Effector memory CD4-positive, alpha-beta T cell (primary cell): Measurements from ENCODE around the gene GPR3.
"Not testable (repeated sequence)": the region's sequence is repeated elsewhere in the genome, so short reads cannot be mapped to it uniquely, and the experiment has no call there.

Source experiments
- DNase-seq, 3 donors: peaks; one replicate each; pipeline ENCODE4 v3.0.0-alpha.2; 2020
- H3K27ac ChIP-seq: 2 replicates; pipeline ENCODE4 v1.7.0; 2013; ENCODE audit warnings: mild to moderate bottlenecking, low read length, moderate library complexity; ENCODE audit not compliant: insufficient read depth, poor library complexity, severe bottlenecking
- H3K27me3 ChIP-seq: replicated peaks from 2 replicates; pipeline ENCODE4 v1.7.0; 2013; ENCODE audit warnings: mild to moderate bottlenecking, low read length; ENCODE audit not compliant: insufficient read depth, control insufficient read depth, poor library complexity, severe bottlenecking
- H3K36me3 ChIP-seq: 2 replicates; pipeline ENCODE4 v1.7.0; 2013; ENCODE audit warnings: mild to moderate bottlenecking, low read length, moderate library complexity; ENCODE audit not compliant: control insufficient read depth, insufficient read depth
- H3K4me1 ChIP-seq: 2 replicates; pipeline ENCODE4 v1.7.0; 2013; ENCODE audit warnings: low read length, mild to moderate bottlenecking; ENCODE audit not compliant: control insufficient read depth, insufficient read depth, poor library complexity, severe bottlenecking
- H3K4me3 ChIP-seq: 2 replicates; pipeline ENCODE4 v1.7.0; 2013; ENCODE audit warnings: low read length, low read depth, mild to moderate bottlenecking; ENCODE audit not compliant: insufficient read depth, poor library complexity, severe bottlenecking
- H3K9me3 ChIP-seq: 2 replicates; pipeline ENCODE4 v1.7.0; 2013; ENCODE audit warnings: mild to moderate bottlenecking, low read length, moderate library complexity; ENCODE audit not compliant: control insufficient read depth

Gene GPR3

GRCh38 chr1:27427816-27428315, 35.4 kb downstream of the GPR3 start:
- H3K27ac ChIP-seq, result no peak overlapping the region
- H3K9me3 ChIP-seq, result no peaks in the 10 kb centered on the region
- no peak for DNase-seq
- H3K4me3 ChIP-seq, result no peak overlapping the region
- H3K4me1 ChIP-seq, result peaks cover 40% of the 10 kb centered on the region
- H3K36me3 ChIP-seq, result peaks cover 10% of the 10 kb centered on the region
- H3K27me3 ChIP-seq, result no peaks in the 10 kb centered on the region

- Histone ChIP-seq H3K36me3 (peaks cover 10% of the 10 kb centered on the region), H3K27me3 (no peaks in the 10 kb centered on the region), H3K9me3 (no peaks in the 10 kb centered on the region), H3K27ac (peak overlapping the region; percentile 55), H3K4me1 (peaks cover 40% of the 10 kb centered on the region), H3K4me3 (peak overlapping the region; percentile 20)
- DNase-seq, result no peak
These were observed 36.0 kb downstream of the GPR3 start for GRCh38 chr1:27428316-27429028.

GRCh38 chr1:27429029-27429425, 36.6 kb downstream of the GPR3 start:
- no peak for DNase-seq
- H3K4me3 ChIP-seq, result peak overlapping the region; percentile 29
- H3K4me1 ChIP-seq, result peaks cover 41% of the 10 kb centered on the region
- H3K9me3 ChIP-seq, result no peaks in the 10 kb centered on the region
- peak overlapping the region; percentile 55 for H3K27ac ChIP-seq
- H3K36me3 ChIP-seq, result peaks cover 10% of the 10 kb centered on the region
- no peaks in the 10 kb centered on the region for H3K27me3 ChIP-seq

- Histone ChIP-seq H3K36me3 (peaks cover 8% of the 10 kb centered on the region), H3K4me1 (peaks cover 54% of the 10 kb centered on the region), H3K4me3 (peak overlapping the region; percentile 4), H3K27me3 (no peaks in the 10 kb centered on the region), H3K9me3 (no peaks in the 10 kb centered on the region), H3K27ac (peak overlapping the region; percentile 54)
- peak in 1 of 3 donors; percentile 14 for DNase-seq
These were observed 38.6 kb downstream of the GPR3 start for GRCh38 chr1:27430903-27431600.

- DNase-seq, result no peak
- no peak overlapping the region for H3K4me3 ChIP-seq
- H3K4me1 ChIP-seq, result peaks cover 58% of the 10 kb centered on the region
- H3K9me3 ChIP-seq, result no peaks in the 10 kb centered on the region
- no peaks in the 10 kb centered on the region for H3K27me3 ChIP-seq
- peaks cover 4% of the 10 kb centered on the region for H3K36me3 ChIP-seq
- peak overlapping the region; percentile 54 for H3K27ac ChIP-seq
These were observed 39.1 kb downstream of the GPR3 start for GRCh38 chr1:27431601-27431940.

- peak overlapping the region; percentile 16 for H3K27ac ChIP-seq
- H3K27me3 ChIP-seq, H3K36me3 ChIP-seq, DNase-seq, H3K9me3 ChIP-seq, H3K4me3 ChIP-seq: not testable (repeated sequence)
- peaks cover 66% of the 10 kb centered on the region for H3K4me1 ChIP-seq
These were observed 40.3 kb downstream of the GPR3 start for GRCh38 chr1:27432725-27433124.

GRCh38 chr1:27433706-27434105, 41.3 kb downstream of the GPR3 start:
- Histone ChIP-seq H3K36me3 (no peaks in the 10 kb centered on the region), H3K9me3 (no peaks in the 10 kb centered on the region), H3K4me3 (no peak overlapping the region), H3K27ac (no peak overlapping the region), H3K27me3 (no peaks in the 10 kb centered on the region), H3K4me1 (peaks cover 68% of the 10 kb centered on the region)
- no peak for DNase-seq

GRCh38 chr1:27435566-27436203, 43.3 kb downstream of the GPR3 start:
- H3K4me3 ChIP-seq, result peak overlapping the region; percentile 11
- H3K9me3 ChIP-seq, result no peaks in the 10 kb centered on the region
- peak overlapping the region; percentile 51 for H3K27ac ChIP-seq
- no peaks in the 10 kb centered on the region for H3K27me3 ChIP-seq
- DNase-seq, result no peak
- H3K4me1 ChIP-seq, result peaks cover 55% of the 10 kb centered on the region
- H3K36me3 ChIP-seq, result no peaks in the 10 kb centered on the region

DNA sequence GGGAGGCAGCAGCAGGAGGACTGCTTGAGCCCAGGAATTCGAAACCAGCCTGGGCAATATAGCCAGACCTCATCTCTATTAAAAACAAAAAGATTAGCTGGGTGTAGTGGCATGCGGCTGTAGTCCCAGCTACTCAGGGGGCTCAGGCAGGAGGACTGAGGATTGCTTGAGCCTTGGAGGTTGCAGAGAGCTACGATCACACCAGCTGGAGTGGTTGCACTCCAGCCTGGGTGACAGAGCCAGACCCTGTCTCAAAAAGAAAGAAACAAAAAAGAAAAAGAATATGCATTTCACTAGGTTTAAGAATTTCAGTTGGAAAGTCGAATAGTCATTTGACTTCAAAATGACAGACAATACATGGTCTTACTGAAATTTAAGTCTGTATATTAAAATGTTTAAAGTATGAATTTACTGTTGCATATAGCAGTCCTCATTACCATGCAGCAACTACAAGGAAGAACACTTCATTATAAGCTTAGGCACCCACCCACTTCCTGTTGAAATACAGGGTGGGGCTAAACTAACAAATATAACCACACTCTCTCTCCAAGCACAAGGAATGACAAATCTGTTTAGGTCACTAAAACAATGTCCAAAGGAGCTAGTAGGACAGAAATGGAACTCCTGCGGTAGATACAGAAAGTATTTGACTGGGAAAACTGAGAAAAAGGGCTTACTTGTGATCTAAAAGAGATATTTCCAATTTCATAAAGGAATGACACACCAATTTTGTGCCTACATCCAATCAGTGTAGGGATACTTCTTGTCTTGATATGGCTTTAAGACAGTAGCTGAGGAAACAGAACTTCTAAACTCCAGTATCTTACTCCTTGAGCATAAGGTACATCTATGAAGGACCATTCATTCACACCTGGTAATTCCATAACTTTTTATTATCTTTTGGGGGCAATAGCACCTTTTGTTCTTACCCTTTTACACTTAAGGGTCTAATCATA, 44.1 kb downstream of the GPR3 start:
- no peaks in the 10 kb centered on the region for H3K36me3 ChIP-seq
- DNase-seq, result peak in 1 of 3 donors; percentile 4
- H3K4me3 ChIP-seq, result peak overlapping the region; percentile 11
- peaks cover 47% of the 10 kb centered on the region for H3K4me1 ChIP-seq
- no peaks in the 10 kb centered on the region for H3K27me3 ChIP-seq
- H3K27ac ChIP-seq, result peak overlapping the region; percentile 51
- no peaks in the 10 kb centered on the region for H3K9me3 ChIP-seq
